Lower lobe of right lung (tissue), 2 donors: ENCODE data around the gene NCOA4. TPM values are rescaled to one million over a fixed set of nuclear protein-coding genes. Genes with fewer than 3 reads are reported as not detected.
"Not testable (repeated sequence)": the region's sequence is repeated elsewhere in the genome, so short reads cannot be mapped to it uniquely, and the experiment has no call there.

ENCODE experiments used
- ATAC-seq, 2 donors: fragments of 200-7000 bp; cut with Tn5 transposase; one replicate each; pipeline ENCODE4 v1.9.1; 2020 to 2022; ENCODE audit warnings: mild to moderate bottlenecking in 2 of 2, moderate library complexity in 2 of 2
- DNase-seq: peaks from one replicate; pipeline ENCODE4 v3.0.0-alpha.2; 2020
- H3K27ac ChIP-seq: fragments of 200-600 bp; one replicate; pipeline ENCODE4 v1.8.0; 2022
- H3K27me3 ChIP-seq: fragments of 200-600 bp; one replicate; pipeline ENCODE4 v1.8.0; 2022; ENCODE audit warnings: low read depth
- H3K36me3 ChIP-seq: fragments of 200-600 bp; one replicate; pipeline ENCODE4 v1.8.0; 2022; ENCODE audit warnings: mild to moderate bottlenecking
- H3K4me1 ChIP-seq: fragments of 200-600 bp; one replicate; pipeline ENCODE4 v1.8.0; 2022
- H3K4me3 ChIP-seq: fragments of 200-600 bp; one replicate; pipeline ENCODE4 v1.8.0; 2022; ENCODE audit warnings: mild to moderate bottlenecking
- H3K9me3 ChIP-seq: fragments of 200-600 bp; one replicate; pipeline ENCODE4 v1.8.0; 2022
- CTCF ChIP-seq: fragments of 200-600 bp; IDR thresholded peaks from one replicate; pipeline ENCODE4 v1.8.0; 2022; ENCODE audit warnings: antibody characterized with exemption, mild to moderate bottlenecking
- intact Hi-C: fragments of 100-400 bp; cut with DNase I; formaldehyde crosslinking; loops from one replicate; pipeline ENCODE4 v1.11.0; 2022
- total RNA-seq: library from RNA; stranded (reverse); fragmentation: NEBNext Ultra II Directional; extraction: Animal tissue kit (Norgen Biotek cat#: 25700); gene quantifications from one replicate; pipeline ENCODE4 v1.2.1, GENCODE V29; 2021
- donor health status: DM: no; HTN: yes; CAD: no; lungs with severe emphysema.

The NCOA4 gene
- total RNA-seq, 1 donor from 2014 or later, result 194 TPM

GRCh38 chr10:46055771-46056170 lies 25.3 kb upstream of the NCOA4 start:
- TF ChIP-seq CTCF, result no peak
- Histone ChIP-seq H3K9me3 (no peaks in the 10 kb centered on the region), H3K4me3 (no peak overlapping the region), H3K27me3 (no peaks in the 10 kb centered on the region), H3K27ac (no peak overlapping the region), H3K36me3 (no peaks in the 10 kb centered on the region), H3K4me1 (no peaks in the 10 kb centered on the region)
- DNase-seq (no peak), ATAC-seq (no peak)
- intact Hi-C loops, result no loop called here

- no peak for TF ChIP-seq CTCF
- no peak overlapping the region for H3K27ac ChIP-seq
- H3K36me3 ChIP-seq, result no peaks in the 10 kb centered on the region
- intact Hi-C loops, result no loop called here
- DNase-seq (no peak), ATAC-seq (no peak)
- H3K27me3 ChIP-seq, result no peaks in the 10 kb centered on the region
- H3K9me3 ChIP-seq, result no peaks in the 10 kb centered on the region
- no peak overlapping the region for H3K4me3 ChIP-seq
- H3K4me1 ChIP-seq, result no peaks in the 10 kb centered on the region
Observed at GRCh38 chr10:46053534-46054434, 23.4 kb upstream of the NCOA4 start.

- Histone ChIP-seq H3K4me3 (no peak overlapping the region), H3K4me1 (no peaks in the 10 kb centered on the region), H3K9me3 (no peaks in the 10 kb centered on the region), H3K36me3 (no peaks in the 10 kb centered on the region), H3K27me3 (no peaks in the 10 kb centered on the region), H3K27ac (no peak overlapping the region)
- DNase-seq (no peak), ATAC-seq (no peak)
- intact Hi-C loops, result no loop called here
- no peak for TF ChIP-seq CTCF
Observed at GRCh38 chr10:46052791-46053375, 22.5 kb upstream of the NCOA4 start.

GRCh38 chr10:46052057-46052790 lies 21.8 kb upstream of the NCOA4 start:
- no peak for TF ChIP-seq CTCF
- ATAC-seq (peak; percentile 7 to 61), DNase-seq (no peak)
- Histone ChIP-seq H3K36me3 (no peaks in the 10 kb centered on the region), H3K4me1 (no peaks in the 10 kb centered on the region), H3K27me3 (no peaks in the 10 kb centered on the region), H3K4me3 (no peak overlapping the region), H3K27ac (no peak overlapping the region), H3K9me3 (no peaks in the 10 kb centered on the region)
- intact Hi-C loops, result no loop called here

- Histone ChIP-seq H3K4me3 (no peak overlapping the region), H3K36me3 (no peaks in the 10 kb centered on the region), H3K4me1 (no peaks in the 10 kb centered on the region), H3K27me3 (no peaks in the 10 kb centered on the region), H3K9me3 (no peaks in the 10 kb centered on the region), H3K27ac (no peak overlapping the region)
- intact Hi-C loops, result no loop called here
- TF ChIP-seq CTCF, result no peak
- DNase-seq, result no peak
- ATAC-seq, result no peak
Observed at GRCh38 chr10:46050941-46051623, 20.7 kb upstream of the NCOA4 start.

GRCh38 chr10:46049497-46049831 lies 19.0 kb upstream of the NCOA4 start:
- H3K4me1 ChIP-seq, H3K36me3 ChIP-seq, H3K27ac ChIP-seq, H3K27me3 ChIP-seq, DNase-seq, intact Hi-C loops, ATAC-seq, H3K9me3 ChIP-seq, H3K4me3 ChIP-seq: not testable (repeated sequence)
